Colon (tissue), 2 donors: ENCODE measurements around the gene GNGT1.

Experiments used
- FAIRE-seq: peaks from 2 replicates; lab custom pipeline; 2012; peaks lifted over from hg19 to GRCh38; lab: Jason Lieb, UNC
- donor health status: control.
- donor health status: control.

The GNGT1 gene

GRCh38 chr7:93906267-93906666 is at the start of gene GNGT1:
TSS of gene GNGT1 (plus strand) at chr7:93906567. CDS start at chr7:93906747, 180 bp downstream.
- no peak for FAIRE-seq

GRCh38 chr7:93858857-93859256 is 47.5 kb upstream of the GNGT1 start:
- FAIRE-seq = no peak

GRCh38 chr7:93860261-93860660 is 46.1 kb upstream of the GNGT1 start:
- FAIRE-seq = no peak

- FAIRE-seq = no peak
These were observed 44.9 kb upstream of the GNGT1 start for GRCh38 chr7:93861325-93861949.

GRCh38 chr7:93862651-93863050 is 43.7 kb upstream of the GNGT1 start:
- no peak for FAIRE-seq

GRCh38 chr7:93866886-93867285 is 39.5 kb upstream of the GNGT1 start:
- no peak for FAIRE-seq

GRCh38 chr7:93873998-93874574 is 32.3 kb upstream of the GNGT1 start:
- FAIRE-seq = no peak

- no peak for FAIRE-seq
These were observed 28.6 kb upstream of the GNGT1 start for GRCh38 chr7:93877742-93878141.

- no peak for FAIRE-seq
These were observed 27.0 kb upstream of the GNGT1 start for GRCh38 chr7:93879356-93879755.

- no peak for FAIRE-seq
These were observed 23.9 kb upstream of the GNGT1 start for GRCh38 chr7:93882468-93882867.

- no peak for FAIRE-seq
These were observed 23.1 kb upstream of the GNGT1 start for GRCh38 chr7:93883078-93883916.

GRCh38 chr7:93883917-93884345 is 22.4 kb upstream of the GNGT1 start:
- no peak for FAIRE-seq

- FAIRE-seq = no peak
These were observed 21.8 kb upstream of the GNGT1 start for GRCh38 chr7:93884541-93884940.

- FAIRE-seq = no peak
These were observed 17.1 kb upstream of the GNGT1 start for GRCh38 chr7:93889261-93889660.

- no peak for FAIRE-seq
These were observed 16.3 kb upstream of the GNGT1 start for GRCh38 chr7:93890041-93890463.

- no peak for FAIRE-seq
These were observed 15.8 kb upstream of the GNGT1 start, which contains the start of gene TFPI2 for GRCh38 chr7:93890464-93891068. TSS of gene TFPI2 (minus strand) at chr7:93890753. CDS start at chr7:93890678, 75 bp downstream.

GRCh38 chr7:93894426-93894825 is 11.9 kb upstream of the GNGT1 start:
- FAIRE-seq = no peak

- no peak for FAIRE-seq
These were observed 11.3 kb upstream of the GNGT1 start for GRCh38 chr7:93894966-93895640.

GRCh38 chr7:93895859-93896600 is 10.3 kb upstream of the GNGT1 start:
- no peak for FAIRE-seq

GRCh38 chr7:93897680-93898079 is 8.7 kb upstream of the GNGT1 start:
- no peak for FAIRE-seq

- no peak for FAIRE-seq
These were observed 3.5 kb upstream of the GNGT1 start for GRCh38 chr7:93902777-93903423.
